DND-41 (cell line): Measurements from ENCODE around the gene SELENOW.
A peak's percentile ranks its signal among the peaks of the same experiment; 100 is the strongest.
"Not testable (repeated sequence)": the region's sequence is repeated elsewhere in the genome, so short reads cannot be mapped to it uniquely, and the experiment has no call there.

Experiments used
- ATAC-seq: fragments of 200-7000 bp; cut with Tn5 transposase; 3 replicates; pipeline ENCODE4 v1.9.1; 2021; ENCODE audit warnings: low read depth; ENCODE audit not compliant: insufficient read depth
- DNase-seq: peaks from one replicate; pipeline ENCODE4 v3.0.0-alpha.2; 2020
- H2AFZ ChIP-seq: 2 replicates; pipeline ENCODE4 v1.6.0; 2012; ENCODE audit warnings: low read depth, low read length
- H3K27ac ChIP-seq: 2 replicates; pipeline ENCODE4 v1.5.1; 2012; ENCODE audit warnings: low read length, inconsistent platforms
- H3K27me3 ChIP-seq: fragments of 200-600 bp; sonication (generic); 2 replicates; pipeline ENCODE4 v1.6.0; 2012; ENCODE audit warnings: low read length, mild to moderate bottlenecking, inconsistent platforms; ENCODE audit not compliant: insufficient read depth, poor library complexity
- H3K36me3 ChIP-seq: 2 replicates; pipeline ENCODE4 v1.5.1; 2012; ENCODE audit warnings: low read length, inconsistent platforms; ENCODE audit not compliant: insufficient read depth
- H3K4me1 ChIP-seq: 2 replicates; pipeline ENCODE4 v1.5.1; 2012; ENCODE audit warnings: mild to moderate bottlenecking, low read length; ENCODE audit not compliant: insufficient read depth
- H3K4me2 ChIP-seq: 2 replicates; pipeline ENCODE4 v1.6.0; 2012; ENCODE audit warnings: mild to moderate bottlenecking, moderate library complexity, low read length, inconsistent platforms; ENCODE audit not compliant: insufficient read depth
- H3K4me3 ChIP-seq, 2 experiments: fragments of 200-600 bp in 1 of 2; shearing (Covaris generic) in 1 of 2; 2 replicates each; pipeline ENCODE4 v1.5.1; 2012 to 2016; ENCODE audit warnings: inconsistent platforms in 2 of 2, low read length in 2 of 2, mild to moderate bottlenecking in 2 of 2, low read depth in 1 of 2, moderate library complexity in 1 of 2
- H3K79me2 ChIP-seq: 2 replicates; pipeline ENCODE4 v1.6.0; 2012; ENCODE audit warnings: low read length, inconsistent platforms; ENCODE audit not compliant: insufficient read depth
- H3K9ac ChIP-seq: 2 replicates; pipeline ENCODE4 v1.6.0; 2012; ENCODE audit warnings: low read depth, mild to moderate bottlenecking, inconsistent platforms, low read length, moderate library complexity
- H3K9me3 ChIP-seq: 2 replicates; pipeline ENCODE4 v1.5.1; 2012; ENCODE audit warnings: low read length, moderate library complexity, mild to moderate bottlenecking, inconsistent platforms; ENCODE audit not compliant: insufficient read depth, severe bottlenecking
- H4K20me1 ChIP-seq: 2 replicates; pipeline ENCODE4 v1.6.0; 2012; ENCODE audit warnings: low read length; ENCODE audit not compliant: insufficient read depth
- EZH2 ChIP-seq: IDR thresholded peaks from 3 replicates; pipeline ENCODE4 v1.6.1; 2012; ENCODE audit warnings: borderline replicate concordance, low read depth, mild to moderate bottlenecking, moderate library complexity, low read length, inconsistent platforms; ENCODE audit not compliant: severe bottlenecking
- TF ChIP-seq, protein P1 (sequence below): IDR thresholded peaks from 2 replicates; pipeline ENCODE4 v1.5.1; 2012; ENCODE audit warnings: borderline replicate concordance, low read length, moderate library complexity, mild to moderate bottlenecking; ENCODE audit not compliant: poor library complexity, severe bottlenecking; ENCODE audit errors: extremely low read depth

SELENOW gene

DNA sequence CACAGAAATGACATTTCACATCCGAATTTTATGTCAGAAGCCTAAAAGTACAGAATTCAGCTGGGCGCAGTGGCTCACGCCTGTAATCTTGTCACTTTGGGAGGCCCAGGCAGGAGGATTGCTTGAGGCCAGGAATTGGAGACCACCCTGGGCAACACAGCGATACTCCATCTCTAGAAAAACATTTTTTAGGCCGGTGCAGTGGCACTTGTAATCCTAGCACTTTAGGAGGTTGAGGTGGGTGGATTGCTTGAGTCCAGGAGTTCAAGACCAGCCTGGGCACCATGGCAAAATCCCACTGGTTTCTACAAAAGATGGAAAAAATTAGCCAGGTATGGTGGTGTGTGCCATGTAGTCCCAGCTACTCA, 17.9 kb upstream of the SELENOW start:
- TF ChIP-seq EZH2, result no peak
- TF ChIP-seq, protein P1, sequence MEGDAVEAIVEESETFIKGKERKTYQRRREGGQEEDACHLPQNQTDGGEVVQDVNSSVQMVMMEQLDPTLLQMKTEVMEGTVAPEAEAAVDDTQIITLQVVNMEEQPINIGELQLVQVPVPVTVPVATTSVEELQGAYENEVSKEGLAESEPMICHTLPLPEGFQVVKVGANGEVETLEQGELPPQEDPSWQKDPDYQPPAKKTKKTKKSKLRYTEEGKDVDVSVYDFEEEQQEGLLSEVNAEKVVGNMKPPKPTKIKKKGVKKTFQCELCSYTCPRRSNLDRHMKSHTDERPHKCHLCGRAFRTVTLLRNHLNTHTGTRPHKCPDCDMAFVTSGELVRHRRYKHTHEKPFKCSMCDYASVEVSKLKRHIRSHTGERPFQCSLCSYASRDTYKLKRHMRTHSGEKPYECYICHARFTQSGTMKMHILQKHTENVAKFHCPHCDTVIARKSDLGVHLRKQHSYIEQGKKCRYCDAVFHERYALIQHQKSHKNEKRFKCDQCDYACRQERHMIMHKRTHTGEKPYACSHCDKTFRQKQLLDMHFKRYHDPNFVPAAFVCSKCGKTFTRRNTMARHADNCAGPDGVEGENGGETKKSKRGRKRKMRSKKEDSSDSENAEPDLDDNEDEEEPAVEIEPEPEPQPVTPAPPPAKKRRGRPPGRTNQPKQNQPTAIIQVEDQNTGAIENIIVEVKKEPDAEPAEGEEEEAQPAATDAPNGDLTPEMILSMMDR, result no peak
- Histone ChIP-seq H3K4me2 (no peak overlapping the region), H3K27ac (no peak overlapping the region), H4K20me1 (peaks cover 15% of the 10 kb centered on the region), H3K79me2 (no peaks in the 10 kb centered on the region), H3K4me1 (no peaks in the 10 kb centered on the region), H3K27me3 (no peaks in the 10 kb centered on the region), H3K4me3 (no peak overlapping the region), H3K9me3 (no peaks in the 10 kb centered on the region), H3K9ac (no peak overlapping the region), H3K36me3 (peaks cover 29% of the 10 kb centered on the region), H2AFZ (no peak overlapping the region)
- ATAC-seq (peak; percentile 6; the same call in 1 of the 3 replicates), DNase-seq (no peak)

DNA sequence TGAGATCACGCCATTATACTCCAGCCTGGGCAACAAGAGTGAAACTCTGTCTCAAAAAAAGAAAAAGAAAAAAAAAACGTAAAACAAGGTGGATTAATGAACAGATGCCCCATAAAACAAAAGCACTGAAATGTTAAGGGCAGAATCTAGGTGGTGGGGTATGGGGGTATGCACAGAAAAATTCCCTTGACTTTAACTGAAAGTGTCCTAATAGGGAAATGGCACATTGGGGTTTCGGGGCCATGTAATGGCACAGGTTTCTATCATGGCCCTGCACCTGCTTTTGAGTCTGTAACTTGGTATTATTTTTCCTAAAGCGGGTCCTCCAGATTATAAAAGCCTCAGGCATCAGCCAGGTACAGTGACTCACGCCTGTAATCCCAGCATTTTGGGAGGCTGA, 16.9 kb upstream of the SELENOW start:
- Histone ChIP-seq H3K4me3 (no peak overlapping the region), H3K79me2 (no peaks in the 10 kb centered on the region), H3K27me3 (no peaks in the 10 kb centered on the region), H3K27ac (no peak overlapping the region), H4K20me1 (peaks cover 6% of the 10 kb centered on the region), H3K4me2 (no peak overlapping the region), H3K36me3 (peaks cover 19% of the 10 kb centered on the region), H3K9ac (no peak overlapping the region), H3K9me3 (no peaks in the 10 kb centered on the region), H3K4me1 (no peaks in the 10 kb centered on the region), H2AFZ (no peak overlapping the region)
- ATAC-seq (no peak), DNase-seq (no peak)
- no peak for TF ChIP-seq EZH2
- TF ChIP-seq, protein P1, result no peak

DNA sequence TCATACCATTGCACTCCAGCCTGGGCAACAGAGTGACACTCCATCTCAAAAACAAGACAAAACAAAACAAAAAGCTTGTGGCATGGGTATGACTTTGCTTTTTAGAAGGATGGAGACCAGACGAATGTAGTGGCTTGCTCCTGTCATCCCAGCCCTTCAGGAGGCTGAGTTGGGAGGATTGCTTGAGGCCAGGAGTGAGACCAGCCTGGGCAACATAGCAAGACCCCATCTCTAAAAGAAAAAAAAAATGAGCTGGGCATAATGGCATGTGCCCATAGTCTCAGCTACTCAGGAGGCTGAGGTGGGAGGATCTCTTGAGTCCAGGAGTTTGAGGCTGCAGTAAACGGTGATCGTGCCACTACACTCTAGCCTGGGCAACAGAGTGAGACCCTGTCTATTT, 16.4 kb upstream of the SELENOW start:
- Histone ChIP-seq H3K79me2 (no peaks in the 10 kb centered on the region), H3K4me1 (no peaks in the 10 kb centered on the region), H3K4me2 (no peak overlapping the region), H3K36me3 (peaks cover 13% of the 10 kb centered on the region), H3K27ac (no peak overlapping the region), H2AFZ (no peak overlapping the region), H3K4me3 (no peak overlapping the region), H3K9me3 (no peaks in the 10 kb centered on the region), H3K9ac (no peak overlapping the region), H3K27me3 (no peaks in the 10 kb centered on the region), H4K20me1 (peaks cover 5% of the 10 kb centered on the region)
- no peak for ATAC-seq
- DNase-seq, result no peak
- no peak for TF ChIP-seq EZH2
- TF ChIP-seq, protein P1, result no peak

DNA sequence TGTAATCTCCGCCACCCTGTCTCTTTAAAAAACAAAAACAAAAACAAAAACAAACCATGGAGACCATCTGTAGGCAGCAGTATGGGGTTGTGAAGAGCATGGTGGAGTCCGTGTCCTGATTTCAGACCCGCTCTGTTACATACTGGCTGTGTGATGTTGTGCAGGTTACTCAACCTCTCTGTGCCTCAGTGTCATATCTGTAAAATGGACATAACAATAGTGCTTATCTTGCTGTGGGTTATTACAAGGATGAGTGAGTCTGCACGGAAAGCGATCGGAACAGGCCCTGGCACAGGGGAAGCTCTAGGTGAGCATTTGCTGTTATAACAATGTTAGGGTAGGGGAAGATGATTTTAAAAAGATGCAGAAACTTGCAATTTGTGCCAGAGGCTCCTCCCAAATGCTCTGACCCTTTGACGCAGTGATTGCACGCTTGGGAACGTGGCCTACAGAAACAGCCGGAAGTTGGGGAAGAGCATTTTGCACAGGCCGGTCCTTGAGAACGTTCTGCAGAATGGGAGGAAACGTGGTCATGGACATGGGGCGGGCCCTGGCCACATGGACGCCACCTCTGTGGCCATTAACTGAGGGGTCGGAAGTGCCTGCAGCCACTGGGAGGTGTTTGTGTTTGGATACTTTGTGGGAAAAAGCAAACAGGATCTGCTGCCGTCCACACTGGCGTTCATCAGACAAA, 15.7 kb upstream of the SELENOW start:
- ATAC-seq, result no peak
- no peaks in the 10 kb centered on the region for H3K4me1 ChIP-seq
- no peak for DNase-seq
- H4K20me1 ChIP-seq, result no peaks in the 10 kb centered on the region; the same call in none of the 2 replicates
- no peaks in the 10 kb centered on the region for H3K79me2 ChIP-seq
- no peak overlapping the region for H2AFZ ChIP-seq
- H3K4me2 ChIP-seq, result no peak overlapping the region
- H3K4me3 ChIP-seq, result no peak overlapping the region
- H3K36me3 ChIP-seq, result peaks cover 7% of the 10 kb centered on the region; the same call in 1 of the 2 replicates
- TF ChIP-seq EZH2, result no peak
- TF ChIP-seq, protein P1, result no peak
- H3K27ac ChIP-seq, result no peak overlapping the region
- H3K9ac ChIP-seq, result no peak overlapping the region
- no peaks in the 10 kb centered on the region for H3K9me3 ChIP-seq
- no peaks in the 10 kb centered on the region for H3K27me3 ChIP-seq

DNA sequence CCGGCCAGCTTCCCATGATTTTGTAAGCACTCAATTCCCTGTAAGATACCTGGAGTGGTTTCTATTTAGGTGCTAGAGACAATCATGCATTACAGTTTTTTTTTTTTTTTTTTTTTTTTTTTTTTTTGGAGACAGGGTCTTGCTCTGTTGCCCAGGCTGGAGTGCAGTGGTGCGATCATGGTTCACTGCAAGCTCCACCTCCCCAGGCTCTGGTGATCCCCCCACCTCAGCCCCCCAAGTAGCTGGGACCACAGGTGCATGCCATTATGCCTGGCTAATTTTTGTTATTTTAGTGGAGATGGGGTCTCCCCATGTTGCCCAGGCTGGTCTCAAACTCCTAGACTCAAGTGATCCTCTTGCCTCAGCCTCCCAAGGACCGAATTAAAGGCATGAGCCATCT, 13.8 kb upstream of the SELENOW start:
- not testable (repeated sequence) for H3K9me3 ChIP-seq, H3K79me2 ChIP-seq, H4K20me1 ChIP-seq, H3K9ac ChIP-seq, H3K4me2 ChIP-seq, ATAC-seq, H3K36me3 ChIP-seq, H3K27ac ChIP-seq, H3K4me1 ChIP-seq, H2AFZ ChIP-seq, DNase-seq, H3K4me3 ChIP-seq, H3K27me3 ChIP-seq
